Liver (tissue), 3 donors: ENCODE data around the gene LAMB4.

Source experiments
- EGR1 ChIP-seq, 2 donors: IDR thresholded peaks; 2 replicates each; pipeline ENCODE4 v1.6.1; 2016 to 2018; ENCODE audit warnings: antibody characterized with exemption in 2 of 2, low read depth in 2 of 2
- HNF4A ChIP-seq, 2 donors: conservative IDR thresholded peaks; 2 replicates each; pipeline ENCODE4 v1.6.1; 2016; ENCODE audit warnings: antibody characterized with exemption in 2 of 2, mild to moderate bottlenecking in 2 of 2
- HNF4G ChIP-seq: IDR thresholded peaks from 2 replicates; pipeline ENCODE4 v1.6.1; 2016; ENCODE audit warnings: antibody characterized with exemption
- JUND ChIP-seq, 2 donors: IDR thresholded peaks; 2 replicates each; pipeline ENCODE4 v1.6.1; 2016; ENCODE audit warnings: antibody characterized with exemption in 2 of 2
- RAD21 ChIP-seq, 2 donors: IDR thresholded peaks; 2 replicates each; pipeline ENCODE4 v1.6.1; 2016; ENCODE audit warnings: antibody characterized with exemption in 2 of 2, mild to moderate bottlenecking in 2 of 2
- SP1 ChIP-seq: IDR thresholded peaks from 2 replicates; pipeline ENCODE4 v1.6.1; 2018; ENCODE audit warnings: antibody characterized with exemption, mild to moderate bottlenecking
- TAF1 ChIP-seq: conservative IDR thresholded peaks from 2 replicates; pipeline ENCODE4 v1.6.1; 2016; ENCODE audit warnings: antibody characterized with exemption, mild to moderate bottlenecking
- YY1 ChIP-seq: IDR thresholded peaks from 2 replicates; pipeline ENCODE4 v1.6.1; 2016; ENCODE audit warnings: antibody characterized with exemption, mild to moderate bottlenecking
- TF ChIP-seq, protein P1 (sequence below): fragments of 150-350 bp; IDR thresholded peaks from 2 replicates; pipeline ENCODE4 v1.5.1; 2017; ENCODE audit warnings: improper control_type of control experiment, low read depth, low read length; ENCODE audit not compliant: missing input control
- TF ChIP-seq, protein P2 (sequence below): IDR thresholded peaks from 2 replicates; pipeline ENCODE4 v1.6.1; 2016; ENCODE audit warnings: antibody characterized with exemption, mild to moderate bottlenecking
- TF ChIP-seq, protein P3 (sequence below): IDR thresholded peaks from 2 replicates; pipeline ENCODE4 v1.6.1; 2016; ENCODE audit warnings: antibody characterized with exemption
- TF ChIP-seq, protein P4 (sequence below): IDR thresholded peaks from 2 replicates; pipeline ENCODE4 v1.6.1; 2016; ENCODE audit warnings: antibody characterized with exemption
- TF ChIP-seq, protein P5 (sequence below): IDR thresholded peaks from 2 replicates; pipeline ENCODE4 v1.6.1; 2016; ENCODE audit warnings: antibody characterized with exemption
- donor health status: healthy.
- donor health status: healthy.

DNA sequence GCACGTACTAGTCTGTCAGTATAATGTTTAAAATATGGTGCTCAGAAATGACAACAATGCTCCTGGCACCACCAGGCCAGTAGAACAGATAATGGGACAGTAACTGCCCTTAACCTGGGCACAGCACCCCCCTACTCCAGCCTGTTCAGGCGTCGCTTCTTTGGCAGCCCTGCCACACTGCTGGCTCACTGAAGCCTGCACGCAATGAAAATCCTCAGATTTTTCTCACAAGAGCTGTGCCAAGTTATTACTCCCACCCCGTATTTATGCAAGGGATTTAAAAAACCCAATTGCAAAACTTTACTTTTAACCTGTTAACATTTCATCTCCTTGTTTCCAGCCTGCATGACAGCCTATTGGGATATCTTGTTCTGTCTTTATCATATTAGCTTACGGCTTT lies 70.6 kb downstream of the LAMB4 start:
- TF ChIP-seq, protein P1, sequence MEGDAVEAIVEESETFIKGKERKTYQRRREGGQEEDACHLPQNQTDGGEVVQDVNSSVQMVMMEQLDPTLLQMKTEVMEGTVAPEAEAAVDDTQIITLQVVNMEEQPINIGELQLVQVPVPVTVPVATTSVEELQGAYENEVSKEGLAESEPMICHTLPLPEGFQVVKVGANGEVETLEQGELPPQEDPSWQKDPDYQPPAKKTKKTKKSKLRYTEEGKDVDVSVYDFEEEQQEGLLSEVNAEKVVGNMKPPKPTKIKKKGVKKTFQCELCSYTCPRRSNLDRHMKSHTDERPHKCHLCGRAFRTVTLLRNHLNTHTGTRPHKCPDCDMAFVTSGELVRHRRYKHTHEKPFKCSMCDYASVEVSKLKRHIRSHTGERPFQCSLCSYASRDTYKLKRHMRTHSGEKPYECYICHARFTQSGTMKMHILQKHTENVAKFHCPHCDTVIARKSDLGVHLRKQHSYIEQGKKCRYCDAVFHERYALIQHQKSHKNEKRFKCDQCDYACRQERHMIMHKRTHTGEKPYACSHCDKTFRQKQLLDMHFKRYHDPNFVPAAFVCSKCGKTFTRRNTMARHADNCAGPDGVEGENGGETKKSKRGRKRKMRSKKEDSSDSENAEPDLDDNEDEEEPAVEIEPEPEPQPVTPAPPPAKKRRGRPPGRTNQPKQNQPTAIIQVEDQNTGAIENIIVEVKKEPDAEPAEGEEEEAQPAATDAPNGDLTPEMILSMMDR, result no peak
- TF ChIP-seq HNF4G, result no peak
- no peak for TF ChIP-seq YY1
- TF ChIP-seq JUND (IDR thresholded peaks at IDR 0.05), result no peak
- TF ChIP-seq RAD21 (IDR thresholded peaks at IDR 0.05), result no peak
- no peak for TF ChIP-seq TAF1
- TF ChIP-seq, protein P2, sequence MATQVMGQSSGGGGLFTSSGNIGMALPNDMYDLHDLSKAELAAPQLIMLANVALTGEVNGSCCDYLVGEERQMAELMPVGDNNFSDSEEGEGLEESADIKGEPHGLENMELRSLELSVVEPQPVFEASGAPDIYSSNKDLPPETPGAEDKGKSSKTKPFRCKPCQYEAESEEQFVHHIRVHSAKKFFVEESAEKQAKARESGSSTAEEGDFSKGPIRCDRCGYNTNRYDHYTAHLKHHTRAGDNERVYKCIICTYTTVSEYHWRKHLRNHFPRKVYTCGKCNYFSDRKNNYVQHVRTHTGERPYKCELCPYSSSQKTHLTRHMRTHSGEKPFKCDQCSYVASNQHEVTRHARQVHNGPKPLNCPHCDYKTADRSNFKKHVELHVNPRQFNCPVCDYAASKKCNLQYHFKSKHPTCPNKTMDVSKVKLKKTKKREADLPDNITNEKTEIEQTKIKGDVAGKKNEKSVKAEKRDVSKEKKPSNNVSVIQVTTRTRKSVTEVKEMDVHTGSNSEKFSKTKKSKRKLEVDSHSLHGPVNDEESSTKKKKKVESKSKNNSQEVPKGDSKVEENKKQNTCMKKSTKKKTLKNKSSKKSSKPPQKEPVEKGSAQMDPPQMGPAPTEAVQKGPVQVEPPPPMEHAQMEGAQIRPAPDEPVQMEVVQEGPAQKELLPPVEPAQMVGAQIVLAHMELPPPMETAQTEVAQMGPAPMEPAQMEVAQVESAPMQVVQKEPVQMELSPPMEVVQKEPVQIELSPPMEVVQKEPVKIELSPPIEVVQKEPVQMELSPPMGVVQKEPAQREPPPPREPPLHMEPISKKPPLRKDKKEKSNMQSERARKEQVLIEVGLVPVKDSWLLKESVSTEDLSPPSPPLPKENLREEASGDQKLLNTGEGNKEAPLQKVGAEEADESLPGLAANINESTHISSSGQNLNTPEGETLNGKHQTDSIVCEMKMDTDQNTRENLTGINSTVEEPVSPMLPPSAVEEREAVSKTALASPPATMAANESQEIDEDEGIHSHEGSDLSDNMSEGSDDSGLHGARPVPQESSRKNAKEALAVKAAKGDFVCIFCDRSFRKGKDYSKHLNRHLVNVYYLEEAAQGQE, result no peak
- TF ChIP-seq, protein P3, sequence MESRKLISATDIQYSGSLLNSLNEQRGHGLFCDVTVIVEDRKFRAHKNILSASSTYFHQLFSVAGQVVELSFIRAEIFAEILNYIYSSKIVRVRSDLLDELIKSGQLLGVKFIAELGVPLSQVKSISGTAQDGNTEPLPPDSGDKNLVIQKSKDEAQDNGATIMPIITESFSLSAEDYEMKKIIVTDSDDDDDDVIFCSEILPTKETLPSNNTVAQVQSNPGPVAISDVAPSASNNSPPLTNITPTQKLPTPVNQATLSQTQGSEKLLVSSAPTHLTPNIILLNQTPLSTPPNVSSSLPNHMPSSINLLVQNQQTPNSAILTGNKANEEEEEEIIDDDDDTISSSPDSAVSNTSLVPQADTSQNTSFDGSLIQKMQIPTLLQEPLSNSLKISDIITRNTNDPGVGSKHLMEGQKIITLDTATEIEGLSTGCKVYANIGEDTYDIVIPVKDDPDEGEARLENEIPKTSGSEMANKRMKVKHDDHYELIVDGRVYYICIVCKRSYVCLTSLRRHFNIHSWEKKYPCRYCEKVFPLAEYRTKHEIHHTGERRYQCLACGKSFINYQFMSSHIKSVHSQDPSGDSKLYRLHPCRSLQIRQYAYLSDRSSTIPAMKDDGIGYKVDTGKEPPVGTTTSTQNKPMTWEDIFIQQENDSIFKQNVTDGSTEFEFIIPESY, result no peak
- TF ChIP-seq, protein P4, sequence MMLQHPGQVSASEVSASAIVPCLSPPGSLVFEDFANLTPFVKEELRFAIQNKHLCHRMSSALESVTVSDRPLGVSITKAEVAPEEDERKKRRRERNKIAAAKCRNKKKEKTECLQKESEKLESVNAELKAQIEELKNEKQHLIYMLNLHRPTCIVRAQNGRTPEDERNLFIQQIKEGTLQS, result no peak
- TF ChIP-seq, protein P5, sequence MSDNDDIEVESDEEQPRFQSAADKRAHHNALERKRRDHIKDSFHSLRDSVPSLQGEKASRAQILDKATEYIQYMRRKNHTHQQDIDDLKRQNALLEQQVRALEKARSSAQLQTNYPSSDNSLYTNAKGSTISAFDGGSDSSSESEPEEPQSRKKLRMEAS, result no peak
- no peak for TF ChIP-seq SP1
- no peak for TF ChIP-seq HNF4A (conservative IDR thresholded peaks at IDR 0.05)
- no peak for TF ChIP-seq EGR1 (IDR thresholded peaks at IDR 0.05; ENCODE audit: low read depth in 2 of 2)
